GM20431 (cell line): ENCODE data around the gene VEZF1.
"Not testable (repeated sequence)": the region's sequence is repeated elsewhere in the genome, so short reads cannot be mapped to it uniquely, and the experiment has no call there.

ENCODE experiments used
- in situ Hi-C: fragments of 300-500 bp; cut with MseI, MboI; formaldehyde crosslinking; loops from one replicate; pipeline ENCODE4 v1.15.0; 2020; ENCODE audit warnings: low sequenced_read_pairs; ENCODE audit not compliant: unreplicated experiment

VEZF1 gene

DNA sequence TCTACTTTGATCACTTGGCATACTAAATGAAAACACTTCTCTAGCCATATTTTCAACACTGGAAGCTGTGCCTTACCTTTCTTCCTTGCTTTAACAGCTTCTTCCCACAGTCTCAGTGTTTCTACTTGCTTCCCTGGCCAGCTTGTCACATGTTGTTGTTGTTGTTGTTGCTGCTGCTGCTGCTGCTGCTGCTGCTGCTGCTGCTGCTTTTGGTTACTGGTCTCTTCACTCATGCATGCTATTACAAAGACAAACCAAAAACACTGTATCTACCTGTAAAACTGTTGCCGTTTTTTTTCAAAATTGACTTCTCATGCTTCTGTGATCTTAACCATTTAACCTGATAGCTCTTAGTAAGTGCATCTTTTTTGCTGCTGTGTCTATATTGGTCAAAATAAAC, 9.0 kb downstream of the VEZF1 start:
- in situ Hi-C loops, result no loop called here

DNA sequence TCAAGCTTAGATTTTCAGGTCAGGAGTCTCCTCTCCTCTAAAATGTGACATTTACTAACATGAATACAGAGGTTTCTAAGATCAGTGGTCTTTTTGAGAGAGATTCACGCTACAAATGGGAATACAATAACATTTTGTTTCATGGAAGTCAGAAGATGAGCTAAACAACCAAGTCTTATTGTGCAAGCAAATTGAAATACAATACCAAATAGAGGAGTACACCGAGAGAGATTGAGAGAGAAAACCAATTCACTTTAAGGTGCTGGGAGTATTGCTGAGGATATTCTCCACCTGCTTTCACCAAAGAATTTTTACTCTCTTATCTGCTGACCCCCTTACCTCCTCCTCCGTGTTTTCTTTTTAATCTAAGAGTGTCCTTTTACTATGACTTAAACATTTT, 11.5 kb downstream of the VEZF1 start:
- in situ Hi-C loops, result no loop called here

DNA sequence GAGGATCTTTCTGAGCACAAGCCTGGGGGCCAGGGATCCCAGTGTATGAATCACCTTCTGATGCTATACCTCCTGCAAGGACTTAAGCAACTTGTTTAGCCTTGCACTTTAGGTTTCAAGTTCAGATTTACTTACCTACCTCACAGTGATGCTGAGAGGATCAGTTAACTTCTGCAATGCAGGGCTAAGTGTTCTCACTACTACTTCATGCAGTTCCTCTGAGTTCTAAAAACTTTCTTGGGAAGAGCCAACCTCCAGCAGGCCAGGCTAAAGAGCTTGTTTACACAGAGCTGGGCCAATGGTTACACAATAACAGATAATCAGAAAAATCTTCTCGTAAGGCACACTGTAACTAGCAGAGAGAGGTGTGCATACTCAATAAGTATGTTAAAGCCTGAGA, 13.0 kb downstream of the VEZF1 start:
- in situ Hi-C loops, result no loop called here

DNA sequence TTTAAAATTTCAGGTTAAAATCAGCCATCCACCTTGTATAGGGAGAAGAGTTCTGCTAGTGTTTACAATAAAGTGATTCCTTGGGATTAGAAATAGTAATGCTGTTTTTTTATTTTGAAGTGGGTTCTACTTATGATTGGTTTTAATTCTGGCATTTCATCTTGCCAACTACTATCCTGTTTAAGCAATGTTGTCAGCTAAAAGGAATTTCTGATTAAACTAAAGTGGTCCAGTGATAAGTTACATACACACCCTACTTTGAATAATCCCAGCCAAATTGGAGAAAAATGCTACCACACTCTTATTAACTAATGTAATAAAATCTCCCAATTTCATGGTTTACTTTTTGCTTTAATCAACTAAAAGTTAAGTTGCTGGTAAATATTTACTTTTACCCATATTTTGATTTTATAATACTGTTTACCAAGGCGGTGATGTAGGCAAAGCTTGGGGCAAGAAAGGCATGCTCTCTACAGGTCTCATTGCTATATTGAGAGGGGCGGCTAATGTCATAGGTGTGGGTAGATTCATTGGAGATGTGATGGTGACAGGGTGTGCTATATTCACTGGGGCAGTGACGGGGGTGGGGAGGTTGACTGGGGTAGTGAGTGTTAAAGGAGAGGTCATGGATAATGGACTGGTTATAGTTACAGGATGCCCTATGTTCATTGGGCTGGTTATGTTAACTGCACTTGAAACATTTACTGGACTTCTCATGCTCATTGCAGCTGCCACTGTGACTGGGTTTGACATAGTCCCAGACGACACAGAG, 13.8 kb downstream of the VEZF1 start:
- in situ Hi-C loops, result not testable (repeated sequence)

DNA sequence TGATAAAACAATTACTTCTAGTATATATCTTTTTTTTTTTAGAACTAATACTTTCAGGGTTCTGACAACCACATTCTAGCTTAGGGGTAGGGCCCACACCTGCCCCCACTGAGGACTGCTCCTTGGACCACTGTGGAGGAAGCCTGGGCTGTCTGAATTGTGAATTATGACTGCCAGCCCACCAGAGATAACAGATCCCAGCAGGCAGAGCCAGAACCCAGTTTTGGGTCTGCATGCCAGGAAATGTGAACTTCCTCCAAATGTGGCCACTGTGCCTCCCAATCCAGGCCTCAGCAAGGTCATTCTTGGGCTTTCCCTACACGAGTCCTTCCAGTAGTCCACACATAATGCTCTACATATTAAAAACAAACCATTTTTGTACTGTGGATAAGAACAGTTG, 15.9 kb downstream of the VEZF1 start:
- in situ Hi-C loops, result no loop called here

DNA sequence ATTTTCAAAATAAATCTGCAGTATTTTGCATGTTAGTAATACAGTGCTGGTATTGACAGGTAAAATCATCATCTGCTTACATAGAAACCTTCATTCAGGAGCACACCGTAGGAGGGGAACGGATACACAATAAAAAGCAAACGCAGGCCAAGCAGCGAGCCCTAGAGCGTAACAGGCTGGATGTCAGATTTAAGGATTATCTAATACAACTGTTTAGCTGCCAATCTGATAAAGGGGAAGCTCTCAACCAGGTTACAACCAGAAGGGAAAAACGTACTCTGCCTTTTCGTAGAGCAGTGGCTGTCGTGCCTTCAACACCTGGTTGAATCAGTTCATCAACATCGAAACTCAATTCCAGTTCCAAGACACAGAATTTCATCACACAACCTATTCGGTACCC, 16.5 kb downstream of the VEZF1 start:
- in situ Hi-C loops, result no loop called here

DNA sequence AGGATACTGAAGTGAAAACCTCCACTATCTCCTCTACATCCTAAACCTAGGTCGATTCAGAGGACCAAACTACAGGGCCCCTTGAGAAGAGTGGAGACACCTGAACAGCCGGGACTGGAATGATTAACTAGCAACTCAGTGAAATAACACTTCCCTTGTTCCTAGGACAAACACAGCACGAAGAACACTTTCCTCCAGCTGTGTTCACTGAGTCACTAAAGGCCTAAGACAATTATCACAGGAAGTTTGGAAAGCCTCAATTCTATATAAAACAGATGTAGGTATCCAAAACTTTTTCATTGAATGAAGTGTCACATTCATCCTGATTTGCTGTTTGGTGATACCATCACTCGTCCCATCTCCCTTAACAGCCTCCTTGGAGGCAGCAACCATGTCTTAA, 17.3 kb downstream of the VEZF1 start:
- in situ Hi-C loops, result no loop called here

DNA sequence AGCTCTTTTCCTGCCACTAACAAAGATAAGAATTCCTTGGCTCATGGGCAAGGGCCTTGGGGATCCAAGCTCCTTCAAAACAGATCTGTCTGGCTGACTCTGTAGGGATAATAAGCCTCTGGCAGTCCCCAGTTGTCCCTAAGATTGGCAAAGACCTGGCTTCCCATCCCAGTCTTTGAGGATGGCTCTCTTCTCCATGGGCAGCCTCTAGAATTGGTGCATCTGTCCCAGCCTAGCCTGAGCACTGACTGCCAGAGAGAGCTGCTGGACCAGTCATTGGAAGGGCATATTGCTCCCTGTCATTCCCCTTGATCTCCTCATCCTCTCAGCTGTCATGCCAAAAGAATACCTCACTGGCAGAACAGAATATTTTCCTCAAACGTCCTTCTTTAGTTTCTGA, 19.6 kb downstream of the VEZF1 start:
- in situ Hi-C loops, result no loop called here

DNA sequence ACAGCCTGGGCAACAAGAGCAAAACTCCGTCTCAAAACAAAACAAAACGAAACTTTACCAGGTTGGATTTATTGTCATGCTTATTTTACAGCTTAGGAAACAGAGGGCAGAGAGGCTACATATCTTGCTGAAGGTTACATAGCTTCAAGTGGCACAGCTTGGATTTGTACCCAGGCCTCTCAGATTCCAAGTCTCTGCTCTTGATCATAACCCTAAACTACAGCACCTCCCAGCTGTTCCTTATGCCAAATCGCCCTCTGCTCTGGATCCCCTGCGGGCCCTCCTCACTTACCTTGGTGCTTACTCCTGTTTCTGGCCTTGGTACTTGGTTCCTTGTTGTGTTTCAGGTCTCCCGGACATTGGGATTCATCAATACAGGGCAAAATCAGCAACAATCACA, 21.2 kb downstream of the VEZF1 start:
- in situ Hi-C loops, result no loop called here

DNA sequence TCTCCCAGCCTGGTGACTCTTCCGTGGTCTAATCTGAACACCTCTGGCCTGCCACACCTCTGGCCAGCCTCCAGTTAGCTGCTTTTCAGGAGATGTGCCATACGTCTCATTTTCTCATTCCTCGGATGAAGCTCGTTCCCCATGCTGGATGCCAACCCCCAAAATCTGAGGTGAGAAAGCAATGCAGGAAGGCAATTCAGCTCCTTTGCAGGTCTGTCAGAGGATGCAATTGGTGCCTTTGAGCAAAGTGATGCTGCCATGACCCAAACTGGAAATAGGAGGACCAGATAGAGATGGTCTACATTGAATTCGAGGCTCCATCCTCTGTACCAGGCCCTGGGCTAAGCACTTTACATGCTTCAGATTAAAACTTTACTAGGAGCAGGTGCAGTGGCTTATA, 21.8 kb downstream of the VEZF1 start:
- in situ Hi-C loops, result no loop called here

DNA sequence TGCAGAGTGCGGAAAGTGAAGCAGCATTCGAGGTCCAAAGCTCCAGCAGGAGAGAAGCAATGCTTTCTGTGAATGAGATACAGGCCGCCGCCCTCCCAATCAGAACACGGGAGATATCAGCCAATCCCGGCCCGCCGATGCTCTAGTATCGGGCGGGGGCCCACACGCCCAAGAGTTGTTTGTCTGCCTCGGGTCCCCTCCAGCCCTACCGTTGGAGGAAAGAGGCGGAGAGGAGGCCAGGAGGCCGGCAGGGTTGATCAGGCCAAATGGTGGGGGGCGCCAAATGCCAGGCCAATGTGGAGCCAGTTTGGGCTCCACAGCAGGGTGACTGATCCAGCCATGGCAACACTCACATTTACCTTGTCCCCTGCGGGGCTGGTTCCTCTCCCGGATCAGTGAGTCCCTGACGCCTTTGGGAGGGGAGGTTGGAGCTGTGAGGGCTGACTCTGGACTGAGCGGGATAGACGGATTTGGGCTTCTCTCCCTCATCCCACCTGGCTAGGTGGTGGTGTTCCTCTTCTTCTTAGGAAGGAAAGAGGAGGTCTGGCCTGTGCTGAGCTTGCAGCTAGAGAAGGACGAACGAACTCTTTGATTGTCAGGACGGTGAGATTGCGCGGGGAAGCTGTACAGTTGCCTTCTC, 22.4 kb downstream of the VEZF1 start:
- in situ Hi-C loops, result no loop called here

DNA sequence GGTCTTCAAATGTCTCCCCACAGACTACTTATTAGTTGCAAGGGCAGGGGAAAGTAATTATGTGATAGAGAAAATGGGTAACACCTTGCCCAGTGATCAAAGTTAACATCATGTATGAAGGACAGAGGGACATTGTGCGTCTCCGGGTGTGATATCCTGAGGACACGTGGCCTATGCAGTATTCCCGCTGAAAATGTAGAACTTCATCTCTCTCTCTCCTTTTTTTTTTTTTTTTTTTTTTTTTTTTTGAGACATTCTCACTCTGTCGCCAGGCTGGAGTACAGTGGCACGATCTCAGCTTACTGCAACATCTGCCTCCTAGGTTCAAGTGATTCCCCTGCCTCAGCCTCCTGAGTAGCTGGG, 24.9 kb downstream of the VEZF1 start:
- in situ Hi-C loops, result no loop called here

DNA sequence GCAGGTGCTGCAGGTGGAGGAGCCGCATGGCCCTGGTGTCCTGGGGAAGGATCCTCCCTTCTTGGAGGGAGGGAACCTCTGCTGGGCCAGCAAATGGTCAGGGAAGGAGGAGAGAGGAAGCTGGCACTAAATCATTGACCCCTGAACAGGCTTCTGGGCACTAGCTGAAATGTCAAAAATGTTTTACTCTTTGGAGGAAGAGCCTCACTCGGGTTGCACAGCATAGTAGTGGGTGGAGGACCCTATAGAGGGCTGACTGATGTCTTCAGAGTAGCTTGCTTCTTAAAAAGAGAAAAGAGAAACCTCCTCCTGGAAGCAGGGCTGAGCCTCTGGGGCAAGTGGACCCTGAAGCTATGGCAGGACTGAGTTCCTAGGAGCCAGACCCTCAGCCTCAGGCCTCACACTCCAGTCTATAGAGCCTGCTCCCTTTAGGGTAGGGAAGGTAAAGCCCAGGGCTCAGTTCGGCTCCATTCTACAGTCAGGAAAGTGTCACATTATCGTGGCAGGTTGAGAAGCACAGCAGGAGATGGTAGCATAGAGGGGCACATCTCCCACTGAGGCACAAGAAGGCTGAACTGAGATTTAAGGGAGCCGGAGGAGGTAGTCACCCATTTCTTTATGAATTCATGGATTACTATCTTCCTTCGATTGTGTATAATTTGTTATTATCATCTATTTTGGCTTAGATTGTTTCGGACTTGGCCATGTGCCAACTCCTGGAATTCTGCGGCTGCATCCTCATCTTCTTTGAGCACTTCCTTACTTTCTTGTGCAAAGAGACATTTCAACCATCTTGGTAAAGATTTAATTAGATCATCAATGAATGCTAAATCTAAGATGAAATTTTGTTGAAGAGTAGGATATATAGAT, 25.5 kb downstream of the VEZF1 start:
- in situ Hi-C loops, result no loop called here

DNA sequence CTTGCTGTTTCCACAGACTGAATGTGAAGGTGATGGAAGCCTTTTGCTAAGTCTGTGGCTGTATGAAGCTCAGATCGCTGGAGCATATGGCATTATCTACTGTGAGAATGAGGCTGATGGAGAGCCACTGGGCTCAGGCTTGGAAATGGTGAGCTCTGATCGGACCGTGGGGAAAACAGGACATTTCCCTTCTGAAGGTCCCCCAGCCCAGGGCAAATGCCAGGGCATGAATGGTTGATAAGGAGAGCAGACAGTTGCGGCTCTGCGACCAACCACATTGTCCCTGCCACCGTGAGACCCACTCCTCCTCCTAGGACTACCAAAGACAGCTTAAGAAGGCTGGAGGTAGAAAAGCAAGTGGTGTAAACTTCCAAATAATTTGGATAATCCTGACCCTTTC, 28.1 kb downstream of the VEZF1 start:
- in situ Hi-C loops, result no loop called here

DNA sequence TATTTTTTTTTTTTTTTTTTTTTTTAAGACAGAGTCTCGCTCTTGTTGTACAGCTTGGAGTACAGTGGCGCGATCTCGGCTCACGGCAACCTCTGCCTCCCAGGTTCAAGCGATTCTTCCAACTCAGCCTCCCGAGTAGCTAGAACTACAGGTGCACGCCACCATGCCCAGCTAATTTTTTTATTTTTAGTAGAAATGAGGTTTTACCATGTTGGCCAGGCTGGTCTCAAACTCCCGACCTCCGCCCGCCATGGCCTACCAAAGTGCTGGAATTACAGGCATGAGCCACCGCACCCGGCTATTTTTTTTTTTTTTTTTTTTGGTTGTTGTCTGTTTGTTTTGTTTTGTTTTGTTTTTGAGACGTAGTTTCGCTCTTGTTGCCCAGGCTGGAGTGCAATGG, 29.7 kb downstream of the VEZF1 start:
- in situ Hi-C loops, result not testable (repeated sequence)

DNA sequence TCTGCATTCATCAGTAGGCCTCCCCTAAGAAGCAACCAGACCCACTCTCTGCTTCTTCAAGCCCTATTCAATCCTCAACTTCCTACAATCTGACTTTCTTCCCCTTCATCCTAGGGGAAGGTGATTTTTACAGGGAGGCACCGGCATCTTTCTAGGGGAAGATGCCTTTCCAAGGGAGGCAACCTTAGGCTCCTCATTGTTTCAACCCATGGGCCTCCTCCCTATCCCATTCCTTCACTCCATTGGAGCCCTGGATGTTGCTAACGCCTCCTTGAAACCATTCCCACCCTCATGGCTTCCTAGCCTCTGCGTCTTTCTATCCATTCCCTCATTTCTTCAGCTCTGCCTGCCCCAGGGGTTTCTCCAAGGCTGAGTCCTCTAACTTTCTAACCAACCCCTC, 30.2 kb downstream of the VEZF1 start:
- in situ Hi-C loops, result no loop called here

DNA sequence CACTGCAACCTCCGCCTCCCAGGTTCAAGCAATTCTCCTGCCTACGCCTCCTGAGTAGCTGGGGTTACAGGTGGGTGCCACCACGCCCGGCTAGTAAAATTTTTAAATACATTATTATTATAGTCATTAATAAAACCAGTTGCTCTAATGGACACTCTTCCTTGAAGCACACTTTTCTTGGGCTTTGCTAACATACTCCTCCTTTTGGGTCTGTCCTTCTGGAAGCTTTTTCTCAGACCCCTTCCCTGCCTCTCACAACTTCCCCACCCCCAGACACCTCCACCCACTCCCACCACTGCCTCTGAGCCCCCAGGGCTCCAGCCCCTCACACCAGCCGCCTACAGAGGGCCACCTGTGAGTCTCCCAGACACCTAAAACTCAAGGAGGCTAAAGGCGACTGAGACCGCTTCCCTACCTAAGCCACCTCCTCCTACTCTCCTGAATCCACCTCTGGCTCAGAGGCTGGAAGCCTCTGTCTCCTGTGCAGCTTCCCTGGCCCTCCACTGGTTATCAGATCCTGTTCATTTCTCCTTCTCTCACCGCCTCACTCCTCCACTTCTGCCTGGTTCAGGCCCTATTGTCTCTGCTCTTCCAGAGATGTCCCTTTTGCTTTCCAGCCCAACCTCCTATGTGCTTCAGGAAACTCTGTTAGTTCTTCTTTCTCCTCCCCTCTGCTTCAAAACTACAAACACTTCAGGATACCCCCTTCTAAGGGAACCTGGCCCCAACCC, 30.8 kb downstream of the VEZF1 start:
- in situ Hi-C loops, result no loop called here

DNA sequence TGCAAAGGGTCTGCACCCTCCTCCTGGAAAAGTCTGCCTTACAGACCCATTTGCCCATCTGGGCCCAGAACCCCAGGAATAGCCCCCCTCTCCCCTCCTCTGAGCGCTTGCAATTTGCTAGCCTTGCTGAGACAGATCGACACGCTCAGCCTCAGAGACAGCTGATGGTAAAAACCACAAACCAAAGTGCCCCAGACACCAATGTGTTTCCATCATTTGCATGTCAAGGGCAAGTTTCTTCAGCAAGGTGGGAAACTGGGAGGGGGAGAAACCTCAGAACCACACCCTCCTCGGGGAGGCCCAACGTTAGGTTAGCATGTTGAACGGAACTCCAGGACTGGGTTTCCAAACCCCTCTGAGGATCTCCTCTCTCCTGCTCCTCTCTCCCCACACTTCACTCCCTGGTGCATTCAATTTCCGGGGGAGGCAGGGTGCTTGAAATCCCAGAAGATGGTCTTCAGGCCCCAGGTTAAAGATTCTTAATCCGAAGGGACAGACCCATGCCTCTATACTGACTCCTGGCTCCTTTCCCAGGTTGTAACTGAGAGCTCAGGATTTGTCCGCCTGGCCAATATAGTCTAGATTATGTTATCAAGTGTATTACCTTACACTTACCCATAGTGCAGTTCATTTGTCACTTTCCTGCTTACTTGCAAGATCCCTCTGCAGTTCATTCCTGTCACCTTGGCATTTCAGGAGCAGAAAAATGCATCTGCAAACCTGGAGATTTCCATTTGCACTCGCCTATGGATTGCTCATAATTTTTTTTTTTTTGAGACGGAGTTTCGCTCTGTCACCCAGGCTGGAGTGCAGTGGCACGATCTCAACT, 31.5 kb downstream of the VEZF1 start:
- in situ Hi-C loops, result no loop called here

DNA sequence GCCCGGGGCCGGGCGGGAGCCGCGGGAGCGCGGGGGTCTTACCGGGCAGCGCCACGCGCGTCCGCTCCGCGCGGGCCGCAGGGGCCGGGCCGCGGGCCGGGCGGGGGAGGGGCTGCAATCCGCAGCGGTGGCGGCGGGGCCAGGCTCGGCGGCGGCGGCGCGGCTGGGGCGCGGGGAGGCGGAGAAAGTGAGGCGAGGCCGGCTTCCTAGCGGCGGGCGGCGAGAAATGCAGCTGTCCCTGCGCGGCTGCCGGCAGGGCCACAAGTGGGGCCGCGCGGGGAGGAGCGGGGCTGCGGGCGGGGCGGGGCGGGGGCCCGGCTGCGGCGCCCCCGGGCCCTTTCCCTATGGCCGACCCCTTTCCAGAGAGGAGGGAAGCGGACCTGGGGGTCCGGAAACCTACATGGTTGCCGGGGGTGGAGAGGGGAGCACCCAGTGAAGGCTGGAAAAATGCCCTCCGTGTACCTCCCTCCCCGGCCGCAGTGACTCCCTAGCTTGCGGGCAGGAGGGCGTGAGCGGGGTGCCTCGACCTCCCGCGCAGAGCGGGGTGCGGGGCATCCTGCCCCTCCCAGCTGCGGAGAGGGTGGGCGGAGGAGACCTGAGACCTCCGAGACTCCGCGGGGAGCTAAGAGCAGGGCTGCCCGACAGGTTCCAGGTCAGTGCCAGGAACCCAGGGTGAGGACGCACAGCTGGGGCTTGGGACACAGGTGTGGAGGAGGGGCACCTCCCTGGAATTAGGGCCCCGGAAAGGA, 32.7 kb downstream of the VEZF1 start, which contains the start of gene CUEDC1:
TSS of gene CUEDC1 (minus strand) at position 230 of the 749 bp plus-strand sequence. CDS start 69,848 bp downstream, outside the sequence.
- in situ Hi-C loops, result no loop called here
